Suprapubic skin (tissue), 4 donors: ENCODE results near the gene ACP5. TPM values are rescaled to one million over a fixed set of nuclear protein-coding genes. Genes with fewer than 3 reads are reported as not detected.

Experiments
- DNase-seq, 2 donors: peaks; one replicate each; pipeline ENCODE4 v3.0.0-alpha.2; 2019; ENCODE audit warnings: low spot score in 2 of 2
- H3K27ac ChIP-seq: fragments of 200-600 bp; sonication (generic); one replicate; pipeline ENCODE4 v1.5.1; 2019
- H3K27me3 ChIP-seq: fragments of 200-600 bp; sonication (generic); one replicate; pipeline ENCODE4 v1.5.1; 2019
- H3K36me3 ChIP-seq: fragments of 200-600 bp; sonication (generic); one replicate; pipeline ENCODE4 v1.5.1; 2019
- H3K4me1 ChIP-seq: fragments of 200-600 bp; sonication (generic); one replicate; pipeline ENCODE4 v1.5.1; 2019
- H3K4me3 ChIP-seq: fragments of 200-600 bp; sonication (generic); one replicate; pipeline ENCODE4 v1.5.1; 2019; ENCODE audit warnings: mild to moderate bottlenecking
- H3K9me3 ChIP-seq: fragments of 200-600 bp; sonication (generic); one replicate; pipeline ENCODE4 v1.5.1; 2019
- CTCF ChIP-seq, 2 donors: fragments of 200-600 bp in 1 of 2; fragments of 450-650 bp in 1 of 2; sonication (generic) in 1 of 2; IDR thresholded peaks; one replicate each; pipeline ENCODE4 v1.5.1; 2016 to 2019; ENCODE audit warnings: antibody characterized with exemption in 2 of 2, mild to moderate bottlenecking in 1 of 2, moderate library complexity in 1 of 2
- EP300 ChIP-seq: sonication (generic); formaldehyde crosslinking; IDR thresholded peaks from one replicate; pipeline ENCODE4 v1.6.1; 2017; ENCODE audit warnings: antibody characterized with exemption
- POLR2A ChIP-seq, 2 donors: fragments of 450-650 bp; IDR thresholded peaks; one replicate each; pipeline ENCODE4 v1.6.1; 2017; ENCODE audit warnings: antibody characterized with exemption in 2 of 2, mild to moderate bottlenecking in 2 of 2, moderate library complexity in 2 of 2
- POLR2AphosphoS5 ChIP-seq, 3 donors: sonication (generic); formaldehyde crosslinking; IDR thresholded peaks; one replicate each; pipeline ENCODE4 v1.6.1; 2017; ENCODE audit warnings: antibody characterized with exemption in 3 of 3
- WGBS: methylation state at CpG from one replicate; pipeline ENCODE4 v1.1.5; 2018; 5-methylcytosine and 5-hydroxymethylcytosine counted together
- total RNA-seq, 4 donors: library from RNA; depleted of rRNA; stranded (reverse); fragments of >200 nt; gene quantifications; one replicate each; pipeline ENCODE4 v1.1.0, GENCODE V29; 2016

The ACP5 gene
- total RNA-seq, 4 donors from 2014 or later = 18.0 to 40.1 (median 32.8) TPM

DNA sequence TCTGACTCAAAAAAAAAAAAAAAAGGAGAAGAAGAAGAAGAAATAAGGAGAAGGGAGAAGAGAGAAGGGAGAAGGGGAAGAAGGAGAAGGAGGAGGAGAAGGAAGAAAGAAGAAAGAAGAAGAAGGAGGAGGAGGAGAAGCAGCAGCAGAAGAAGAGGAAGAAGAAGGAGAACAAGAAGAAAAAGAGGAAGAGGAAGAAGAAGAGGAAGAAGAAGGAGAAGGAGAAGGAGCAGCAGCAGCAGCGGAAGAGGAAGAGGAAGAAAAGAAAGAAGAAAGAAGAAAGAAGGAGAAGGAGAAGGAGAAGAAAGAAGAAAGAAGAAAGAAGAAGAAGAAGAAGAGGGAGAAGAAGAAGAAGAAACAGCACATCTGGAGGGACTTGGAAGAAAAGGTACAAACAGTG, 42.9 kb downstream of the ACP5 start:
- 83% methylated on average over 1 of the region's 1 CpG for WGBS
- Histone ChIP-seq H3K4me1 (peaks cover 8% of the 10 kb centered on the region), H3K9me3 (no peaks in the 10 kb centered on the region), H3K4me3 (no peak overlapping the region), H3K27ac (no peak overlapping the region), H3K36me3 (no peaks in the 10 kb centered on the region), H3K27me3 (peaks cover 10% of the 10 kb centered on the region)
- DNase-seq = no peak
- TF ChIP-seq CTCF (IDR thresholded peaks at IDR 0.05) (no peak), POLR2AphosphoS5 (IDR thresholded peaks at IDR 0.05) (no peak), POLR2A (IDR thresholded peaks at IDR 0.05) (no peak), EP300 (no peak)

- Histone ChIP-seq H3K36me3 (no peaks in the 10 kb centered on the region), H3K27ac (no peak overlapping the region), H3K9me3 (no peaks in the 10 kb centered on the region), H3K27me3 (no peaks in the 10 kb centered on the region), H3K4me3 (no peak overlapping the region), H3K4me1 (peaks cover 17% of the 10 kb centered on the region)
- 15% methylated on average over 9 of the region's 9 CpGs for WGBS
- no peak for TF ChIP-seq POLR2AphosphoS5 (IDR thresholded peaks at IDR 0.05)
- peak in 1 of 2 donors; percentile 13 for TF ChIP-seq CTCF (IDR thresholded peaks at IDR 0.05)
- peak in 1 of 2 donors; percentile 75 for DNase-seq
Measured at GRCh38 chr19:11530432-11530831, 47.0 kb downstream of the ACP5 start.

- H3K9me3 ChIP-seq = no peaks in the 10 kb centered on the region
- TF ChIP-seq POLR2AphosphoS5 (IDR thresholded peaks at IDR 0.05) (peak in 2 of 3 donors; percentile 53 to 55), EP300 (no peak)
- 0% methylated on average over 29 of the region's 47 CpGs for WGBS
- H3K27me3 ChIP-seq = no peaks in the 10 kb centered on the region
- peak within 1 kb of the TSS; percentile 94 for H3K27ac ChIP-seq
- peak within 1 kb of the TSS; percentile 94 for H3K4me3 ChIP-seq
- H3K4me1 ChIP-seq = peaks cover 17% of the 10 kb centered on the region
- no peaks in the 10 kb centered on the region for H3K36me3 ChIP-seq
- DNase-seq = peak; percentile 98 to 99
Measured at GRCh38 chr19:11528551-11529341, 48.7 kb downstream of the ACP5 start, which contains the start of gene ECSIT. Gene ECSIT (minus strand): TSS chr19:11529134. CDS start chr19:11519170, 9,964 bp downstream.

Other genes with a start within 250 kb of the ACP5 start
- gene RAB3D, start 238.0 kb downstream of the ACP5 start, total RNA-seq = 100 to 1,000 TPM in 2 of 4 donors, 10 to 100 TPM in 2; 68.7 to 132 (median 98.3) TPM
- gene TMEM205, start 231.4 kb downstream of the ACP5 start, total RNA-seq = 100 to 1,000 TPM; 202 to 245 (median 207) TPM
- 10 to 100 TPM in 3 of 4 donors, 1 to 10 TPM in 1; 8.0 to 58.3 (median 14.3) TPM for gene CCDC159, start 231.1 kb downstream of the ACP5 start, total RNA-seq
- gene PLPPR2, start 222.2 kb downstream of the ACP5 start, total RNA-seq = 10 to 100 TPM; 18.9 to 32.1 (median 22.5) TPM
- gene SWSAP1, start 203.0 kb downstream of the ACP5 start, total RNA-seq = 1 to 10 TPM; 1.6 to 3.7 (median 2.6) TPM
- 1 to 10 TPM; 1.2 to 5.1 (median 2.9) TPM for gene EPOR, start 193.3 kb downstream of the ACP5 start, total RNA-seq
- gene RGL3, start 158.3 kb downstream of the ACP5 start, total RNA-seq = 1 to 10 TPM; 1.4 to 4.3 (median 3.5) TPM
- gene ODAD3, start 142.5 kb downstream of the ACP5 start, total RNA-seq = 1 to 10 TPM in 1 of 4 donors, under 1 TPM in 2, not detected in 1; 0.23 to 1.0 (median 0.48) TPM
- gene PRKCSH, start 142.0 kb downstream of the ACP5 start, total RNA-seq = 100 to 1,000 TPM; 119 to 164 (median 124) TPM
- gene ELAVL3, start 96.6 kb downstream of the ACP5 start, total RNA-seq = not detected
- gene ZNF653, start 71.8 kb downstream of the ACP5 start, total RNA-seq = 10 to 100 TPM; 10.1 to 19.1 (median 11.8) TPM
- 10 to 100 TPM; 40.4 to 65.7 (median 57.8) TPM for gene ECSIT, start 48.5 kb downstream of the ACP5 start, total RNA-seq
- 10 to 100 TPM; 19.9 to 31.6 (median 24.2) TPM for gene CNN1, start 38.8 kb downstream of the ACP5 start, total RNA-seq
- gene ELOF1, start 18.4 kb downstream of the ACP5 start, total RNA-seq = 10 to 100 TPM; 30.6 to 55.3 (median 41.1) TPM
- 1 to 10 TPM; 6.1 to 8.9 (median 7.9) TPM for gene ZNF627, start 19.8 kb upstream of the ACP5 start, total RNA-seq
- 10 to 100 TPM in 2 of 4 donors, 1 to 10 TPM in 2; 6.8 to 12.3 (median 10.1) TPM for gene ZNF823, start 161.3 kb upstream of the ACP5 start, total RNA-seq
- gene ZNF441, start 189.4 kb upstream of the ACP5 start, total RNA-seq = 1 to 10 TPM; 1.7 to 7.5 (median 3.9) TPM
- 1 to 10 TPM in 1 of 4 donors, under 1 TPM in 2, not detected in 1; 0.48 to 1.4 (median 0.59) TPM for gene ZNF491, start 220.9 kb upstream of the ACP5 start, total RNA-seq
- gene ZNF440, start 236.6 kb upstream of the ACP5 start, total RNA-seq = 10 to 100 TPM; 54.1 to 81.2 (median 62.7) TPM